ENCODE data around the gene EGR4. TPM values are rescaled to one million over a fixed set of nuclear protein-coding genes. Genes with fewer than 3 reads are reported as not detected.

EGR4 gene
- total and polyA plus RNA-seq, 2 experiments from 2014 or later: 0.06 to 0.31 TPM

DNA sequence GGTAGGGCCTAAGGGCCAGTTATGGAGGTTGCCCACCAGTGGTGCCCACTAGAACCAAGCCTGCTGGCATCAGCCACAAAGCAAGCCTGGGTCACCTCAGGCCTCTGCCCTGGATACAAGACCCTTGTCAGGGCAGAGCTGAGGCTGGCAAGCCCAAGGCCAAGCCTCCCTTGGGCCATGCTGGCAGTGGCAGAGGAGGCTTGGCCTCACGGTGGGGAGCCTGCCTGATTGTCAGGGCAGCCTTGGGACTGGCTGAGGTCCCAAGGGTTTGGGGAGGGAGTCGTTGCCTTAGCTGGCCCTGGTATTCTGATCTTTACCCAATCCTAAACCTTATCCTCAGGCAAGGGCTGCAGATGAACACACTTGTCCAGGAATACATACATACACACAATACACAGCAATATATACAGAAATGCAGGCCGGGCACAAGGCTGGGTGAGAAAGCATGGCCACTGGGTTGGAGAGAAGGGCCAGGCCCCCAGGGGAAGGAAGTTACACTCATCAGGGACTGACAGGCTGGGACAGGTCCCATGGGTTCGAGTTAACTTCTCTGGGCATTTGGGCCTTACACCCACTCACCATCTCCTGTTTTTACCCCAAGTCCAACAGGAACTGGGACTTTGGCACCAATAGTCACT lies 38.2 kb downstream of the EGR4 start:
- no peak for DNase-seq (ENCODE audit: low read depth in 1 of 2, low spot score in 1 of 2)
- TF ChIP-seq, protein P1, sequence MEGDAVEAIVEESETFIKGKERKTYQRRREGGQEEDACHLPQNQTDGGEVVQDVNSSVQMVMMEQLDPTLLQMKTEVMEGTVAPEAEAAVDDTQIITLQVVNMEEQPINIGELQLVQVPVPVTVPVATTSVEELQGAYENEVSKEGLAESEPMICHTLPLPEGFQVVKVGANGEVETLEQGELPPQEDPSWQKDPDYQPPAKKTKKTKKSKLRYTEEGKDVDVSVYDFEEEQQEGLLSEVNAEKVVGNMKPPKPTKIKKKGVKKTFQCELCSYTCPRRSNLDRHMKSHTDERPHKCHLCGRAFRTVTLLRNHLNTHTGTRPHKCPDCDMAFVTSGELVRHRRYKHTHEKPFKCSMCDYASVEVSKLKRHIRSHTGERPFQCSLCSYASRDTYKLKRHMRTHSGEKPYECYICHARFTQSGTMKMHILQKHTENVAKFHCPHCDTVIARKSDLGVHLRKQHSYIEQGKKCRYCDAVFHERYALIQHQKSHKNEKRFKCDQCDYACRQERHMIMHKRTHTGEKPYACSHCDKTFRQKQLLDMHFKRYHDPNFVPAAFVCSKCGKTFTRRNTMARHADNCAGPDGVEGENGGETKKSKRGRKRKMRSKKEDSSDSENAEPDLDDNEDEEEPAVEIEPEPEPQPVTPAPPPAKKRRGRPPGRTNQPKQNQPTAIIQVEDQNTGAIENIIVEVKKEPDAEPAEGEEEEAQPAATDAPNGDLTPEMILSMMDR (IDR thresholded peaks at IDR 0.05; ENCODE audit: low read depth, low read length): no peak
- H3K4me1 ChIP-seq (ENCODE audit: low read depth): no peaks in the 10 kb centered on the region
- no peak overlapping the region for H3K27ac ChIP-seq
- peaks cover 30% of the 10 kb centered on the region for H3K36me3 ChIP-seq
- no peaks in the 10 kb centered on the region for H3K27me3 ChIP-seq
- H3K4me3 ChIP-seq: no peak overlapping the region
- H3K9me3 ChIP-seq (ENCODE audit: low read depth): no peaks in the 10 kb centered on the region

DNA sequence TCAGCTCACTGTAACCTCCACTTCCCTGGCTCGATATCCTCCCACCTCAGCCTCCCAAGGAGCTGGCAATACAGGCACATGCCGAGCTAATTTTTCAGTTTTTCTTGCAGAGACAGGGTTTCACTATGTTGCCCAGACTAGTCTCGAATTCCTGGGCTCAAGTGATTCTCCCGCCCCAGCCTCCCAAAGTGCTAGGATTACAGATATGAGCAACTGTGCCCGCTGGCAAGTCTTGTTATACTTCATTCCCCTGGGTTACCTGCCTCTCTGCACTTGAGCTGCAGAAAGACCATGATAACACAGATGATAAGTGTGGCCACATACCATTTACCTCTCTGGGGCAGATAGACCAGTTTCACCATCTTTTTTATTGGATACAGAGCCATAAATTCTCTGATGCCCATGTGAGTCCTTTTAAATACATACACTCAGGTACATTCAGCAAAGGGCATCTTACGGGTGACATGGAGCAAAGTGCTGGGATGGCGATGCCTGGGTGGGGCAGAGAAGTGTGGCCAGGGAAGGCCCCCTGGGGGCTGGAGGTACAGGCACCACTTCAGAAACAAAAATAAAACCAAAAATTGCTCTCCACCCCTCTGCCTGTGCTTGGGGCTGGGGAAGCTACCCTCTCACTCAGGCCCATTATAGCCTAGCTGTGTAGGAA lies 38.9 kb downstream of the EGR4 start:
- H3K9me3 ChIP-seq (ENCODE audit: low read depth): no peaks in the 10 kb centered on the region
- DNase-seq (ENCODE audit: low read depth in 1 of 2, low spot score in 1 of 2): no peak
- H3K4me3 ChIP-seq: no peak overlapping the region
- no peaks in the 10 kb centered on the region for H3K4me1 ChIP-seq (ENCODE audit: low read depth)
- H3K36me3 ChIP-seq: peaks cover 36% of the 10 kb centered on the region
- TF ChIP-seq, protein P1 (IDR thresholded peaks at IDR 0.05; ENCODE audit: low read depth, low read length): no peak
- H3K27ac ChIP-seq: no peak overlapping the region
- H3K27me3 ChIP-seq: no peaks in the 10 kb centered on the region

DNA sequence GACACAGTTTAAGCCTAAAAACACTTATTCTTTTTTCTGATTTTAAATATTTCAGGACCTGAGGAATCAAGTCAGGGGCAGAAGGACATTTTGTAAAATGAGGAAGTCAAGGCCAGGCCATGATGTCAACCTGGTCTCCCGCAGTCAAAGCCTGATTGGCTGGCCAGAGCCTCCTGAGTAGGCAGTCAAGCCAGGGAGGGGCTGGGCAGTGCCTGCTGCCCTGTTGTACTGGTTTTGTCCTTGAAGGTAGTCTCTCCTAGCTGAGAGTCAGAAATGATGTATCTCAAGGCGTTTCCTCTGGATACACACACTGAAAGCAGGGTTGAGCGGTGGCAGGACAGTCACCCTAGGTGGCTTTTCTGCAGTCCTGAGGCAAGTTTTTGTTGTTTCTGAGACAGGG lies 39.4 kb downstream of the EGR4 start:
- no peaks in the 10 kb centered on the region for H3K4me1 ChIP-seq (ENCODE audit: low read depth)
- peaks cover 42% of the 10 kb centered on the region for H3K36me3 ChIP-seq
- TF ChIP-seq, protein P1 (IDR thresholded peaks at IDR 0.05; ENCODE audit: low read depth, low read length): no peak
- DNase-seq (ENCODE audit: low read depth in 1 of 2, low spot score in 1 of 2): no peak
- H3K27ac ChIP-seq: no peak overlapping the region
- no peaks in the 10 kb centered on the region for H3K9me3 ChIP-seq (ENCODE audit: low read depth)
- no peak overlapping the region for H3K4me3 ChIP-seq
- no peaks in the 10 kb centered on the region for H3K27me3 ChIP-seq

DNA sequence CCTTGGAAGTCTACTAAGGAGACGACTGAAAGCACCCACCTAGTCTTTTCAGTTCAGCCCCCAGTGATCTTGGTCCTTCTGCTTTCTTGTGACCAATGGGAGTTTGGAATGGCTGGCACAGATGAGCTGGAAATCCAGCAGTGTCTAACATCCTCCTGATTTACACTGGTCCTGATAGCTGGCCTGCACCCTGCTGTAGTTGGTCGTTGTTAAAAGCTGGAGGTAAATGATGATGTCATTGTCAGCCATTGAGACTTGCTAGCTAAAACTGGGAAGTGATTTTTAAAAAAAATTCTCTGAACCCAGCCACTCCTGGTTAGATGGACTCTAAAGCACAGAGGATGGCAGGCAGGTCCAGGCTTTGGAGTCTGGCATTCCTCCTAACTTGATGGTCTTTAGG lies 39.9 kb downstream of the EGR4 start:
- H3K4me1 ChIP-seq (ENCODE audit: low read depth): no peaks in the 10 kb centered on the region
- no peak for DNase-seq (ENCODE audit: low read depth in 1 of 2, low spot score in 1 of 2)
- peaks cover 47% of the 10 kb centered on the region for H3K36me3 ChIP-seq
- no peaks in the 10 kb centered on the region for H3K9me3 ChIP-seq (ENCODE audit: low read depth)
- H3K27me3 ChIP-seq: no peaks in the 10 kb centered on the region
- TF ChIP-seq, protein P1 (IDR thresholded peaks at IDR 0.05; ENCODE audit: low read depth, low read length): no peak
- no peak overlapping the region for H3K27ac ChIP-seq
- H3K4me3 ChIP-seq: no peak overlapping the region

DNA sequence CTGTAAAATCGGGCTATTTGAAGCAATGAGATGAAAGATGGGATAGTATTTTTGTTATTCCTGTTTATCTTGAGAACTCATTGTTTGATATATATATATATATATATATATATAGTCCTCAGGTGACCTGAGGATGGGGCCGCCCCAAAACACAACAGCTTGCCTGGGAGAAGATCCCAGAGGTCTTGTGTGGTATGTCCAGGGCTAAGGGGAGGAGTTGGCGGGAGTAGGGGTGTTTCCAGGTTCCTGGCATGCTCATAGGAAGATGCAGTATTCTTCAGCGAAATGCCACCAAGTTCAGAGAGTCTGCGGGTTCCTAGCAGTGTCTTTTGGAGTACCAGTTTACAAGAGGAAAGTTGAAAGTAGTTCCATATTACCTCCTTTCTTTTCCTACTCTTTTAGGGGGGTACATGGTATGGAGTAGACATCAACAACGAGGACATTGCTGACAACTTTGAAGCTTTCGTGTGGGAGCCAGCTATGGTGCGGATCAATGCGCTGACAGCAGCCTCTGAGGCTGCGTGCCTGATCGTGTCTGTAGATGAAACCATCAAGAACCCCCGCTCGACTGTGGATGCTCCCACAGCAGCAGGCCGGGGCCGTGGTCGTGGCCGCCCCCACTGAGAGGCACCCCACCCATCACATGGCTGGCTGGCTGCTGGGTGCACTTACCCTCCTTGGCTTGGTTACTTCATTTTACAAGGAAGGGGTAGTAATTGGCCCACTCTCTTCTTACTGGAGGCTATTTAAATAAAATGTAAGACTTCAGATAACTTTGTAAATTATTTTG lies 40.9 kb downstream of the EGR4 start:
- no peaks in the 10 kb centered on the region for H3K4me1 ChIP-seq (ENCODE audit: low read depth)
- H3K27ac ChIP-seq: no peak overlapping the region
- no peak overlapping the region for H3K4me3 ChIP-seq
- H3K27me3 ChIP-seq: no peaks in the 10 kb centered on the region
- TF ChIP-seq, protein P1 (IDR thresholded peaks at IDR 0.05; ENCODE audit: low read depth, low read length): no peak
- no peak for DNase-seq (ENCODE audit: low read depth in 1 of 2, low spot score in 1 of 2)
- H3K36me3 ChIP-seq: peaks cover 54% of the 10 kb centered on the region
- no peaks in the 10 kb centered on the region for H3K9me3 ChIP-seq (ENCODE audit: low read depth)
